Epithelial cell of prostate (primary cell): Measurements from ENCODE around the gene GOLIM4.

Source experiments
- DNase-seq: peaks from one replicate; pipeline ENCODE4 v3.0.0-alpha.2; 2011; ENCODE audit warnings: low read depth, low spot score
- H3K27ac ChIP-seq: fragments of 450-650 bp; 2 replicates; pipeline ENCODE4 v1.5.1; 2017; ENCODE audit warnings: mild to moderate bottlenecking

The GOLIM4 gene

DNA sequence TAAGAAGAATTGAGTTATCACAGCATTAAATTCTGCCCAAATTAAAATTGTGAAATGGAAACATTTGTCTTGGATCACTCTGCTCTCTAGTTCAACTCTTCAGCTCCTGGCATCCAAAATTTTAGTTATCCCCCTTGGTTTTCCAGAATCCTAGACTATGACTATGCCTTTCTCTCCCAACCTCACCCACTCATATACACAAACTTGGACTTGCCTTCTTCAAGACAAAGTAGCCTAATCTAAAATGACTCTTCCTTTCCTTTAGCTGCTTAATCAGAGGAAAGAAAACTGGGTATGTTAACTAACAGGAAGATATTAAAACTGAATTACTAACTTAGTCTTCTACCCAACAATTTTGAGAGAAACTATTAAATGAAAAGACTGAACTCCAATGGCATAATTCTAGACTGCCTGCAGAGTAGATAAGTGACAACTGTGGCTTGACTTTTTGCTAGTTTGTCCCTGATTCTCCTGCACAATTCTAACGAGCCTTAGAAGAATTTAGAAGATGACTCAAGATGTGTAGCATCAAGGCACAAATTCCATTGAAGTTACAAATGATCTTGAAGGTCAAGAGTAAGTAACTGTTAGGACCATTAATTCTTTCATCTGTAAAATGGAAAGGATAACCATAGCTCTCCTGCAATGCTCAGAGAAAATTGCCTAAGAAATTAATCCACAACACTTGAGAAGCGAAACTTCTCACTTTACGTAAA is 5.2 kb upstream of the GOLIM4 start:
- no peak for DNase-seq
- no peak overlapping the region for H3K27ac ChIP-seq

DNA sequence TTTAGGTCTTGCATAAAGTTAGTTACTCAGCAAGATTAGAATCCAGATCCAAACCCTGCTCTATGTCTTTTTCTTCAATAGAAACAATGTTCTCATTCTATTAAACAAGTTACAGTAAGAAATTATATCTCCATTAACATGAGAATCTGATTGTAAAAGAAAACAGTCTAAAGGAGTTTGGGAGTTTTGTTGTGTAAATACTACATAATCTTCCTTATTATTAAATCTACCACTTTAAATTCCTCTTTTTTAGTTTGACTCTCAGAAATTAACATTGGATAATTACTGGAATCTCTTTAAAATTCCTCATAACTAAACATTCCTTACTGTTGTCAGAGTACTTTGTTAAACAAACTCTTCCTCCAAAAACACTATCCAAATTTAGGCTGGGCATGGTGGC is 1.7 kb upstream of the GOLIM4 start:
- DNase-seq = no peak
- H3K27ac ChIP-seq = no peak overlapping the region

DNA sequence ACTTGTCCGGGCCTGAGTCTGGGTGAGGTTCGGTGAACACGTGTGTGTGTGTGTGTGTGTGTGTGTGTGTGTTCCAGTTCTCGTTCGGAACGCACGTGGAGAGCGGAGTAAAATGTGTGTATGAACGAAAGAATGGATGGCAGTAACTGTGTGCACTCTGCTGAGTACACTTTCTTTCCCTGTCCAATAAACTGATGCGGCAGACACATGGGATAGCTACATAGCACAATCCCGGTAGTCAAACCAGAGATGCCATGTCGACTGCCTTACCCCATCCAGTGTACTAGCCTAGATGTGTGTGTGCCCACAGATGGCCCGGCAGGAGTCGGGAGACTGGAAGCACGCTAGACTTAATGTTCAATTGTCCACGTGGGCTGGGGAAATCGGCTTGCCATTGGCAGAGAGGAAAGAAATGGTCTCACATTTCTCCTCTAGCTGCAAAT is 507 bp upstream of the GOLIM4 start:
- no peak for DNase-seq
- H3K27ac ChIP-seq = peak overlapping the region; percentile 80

DNA sequence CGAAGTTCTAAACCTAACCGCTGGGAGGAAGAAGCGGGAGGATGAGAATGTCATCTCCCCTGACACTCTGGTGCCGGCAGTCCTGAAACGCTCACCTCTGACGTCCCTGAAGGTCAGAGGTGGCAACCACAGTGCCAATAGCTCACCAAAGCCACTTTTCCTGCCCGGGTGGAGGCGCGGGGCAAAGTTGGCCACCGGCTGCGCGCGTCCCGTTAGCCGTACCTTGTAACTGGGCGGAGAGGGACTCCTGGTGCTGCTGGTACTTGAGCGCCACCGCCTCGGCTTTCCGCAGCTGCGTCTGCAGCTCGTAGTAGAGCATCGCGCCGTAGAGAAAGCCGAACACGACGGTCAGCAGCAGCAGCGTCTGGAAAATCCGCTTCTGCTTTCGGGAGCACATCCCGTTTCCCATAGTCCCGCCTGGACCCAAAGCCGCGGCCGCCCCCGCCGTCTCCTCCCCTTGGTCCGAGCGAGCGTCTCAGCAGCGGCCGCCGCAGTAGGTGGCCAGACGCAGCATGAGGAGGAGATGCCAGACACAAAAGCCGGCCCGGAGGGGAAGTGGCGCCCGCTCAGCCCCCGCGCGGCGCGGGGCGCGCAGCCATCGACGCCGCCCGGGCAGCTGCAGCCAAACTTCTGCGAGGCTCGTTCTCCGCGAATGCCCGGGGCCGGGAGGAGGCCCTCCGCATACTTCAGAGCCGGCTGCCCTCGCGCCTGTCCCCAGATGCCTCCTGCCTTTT is 680 bp downstream of the GOLIM4 start:
- no peak for DNase-seq
- peak overlapping the region; percentile 80 for H3K27ac ChIP-seq

DNA sequence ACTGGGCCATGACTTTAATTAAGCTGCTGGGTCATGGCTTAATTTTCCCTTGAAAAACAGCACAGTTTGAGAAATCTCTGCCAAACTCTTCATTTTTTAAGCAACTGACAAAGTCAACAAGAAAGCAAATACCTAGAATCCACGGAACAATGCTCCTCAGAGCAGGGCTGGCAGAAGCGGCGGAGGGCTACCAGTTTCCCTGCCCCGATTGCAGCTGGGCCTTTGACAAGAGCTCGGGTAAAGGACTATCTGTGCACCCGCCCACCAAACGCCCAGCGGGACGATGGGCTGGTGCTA is 1.2 kb downstream of the GOLIM4 start:
- no peak for DNase-seq
- peak overlapping the region; percentile 80 for H3K27ac ChIP-seq

DNA sequence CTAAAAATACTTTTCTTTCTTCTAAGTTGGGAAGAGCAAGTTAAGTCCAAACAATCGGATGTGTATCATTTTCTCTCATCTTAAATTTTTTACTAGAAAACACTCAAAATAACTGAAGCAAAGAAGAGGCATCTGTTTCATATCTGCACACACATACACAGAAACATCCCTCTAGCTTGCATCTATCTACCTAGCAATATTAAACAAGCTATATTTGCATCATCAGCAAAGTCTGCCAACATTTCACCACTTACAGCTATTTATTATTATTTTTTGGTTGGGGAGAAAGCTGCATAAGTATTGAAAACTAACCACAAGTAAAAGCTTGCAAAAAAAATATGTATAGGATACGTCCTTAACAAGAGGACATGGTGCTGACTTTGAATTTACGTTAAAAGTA is 1.9 kb downstream of the GOLIM4 start:
- no peak overlapping the region for H3K27ac ChIP-seq
- no peak for DNase-seq

DNA sequence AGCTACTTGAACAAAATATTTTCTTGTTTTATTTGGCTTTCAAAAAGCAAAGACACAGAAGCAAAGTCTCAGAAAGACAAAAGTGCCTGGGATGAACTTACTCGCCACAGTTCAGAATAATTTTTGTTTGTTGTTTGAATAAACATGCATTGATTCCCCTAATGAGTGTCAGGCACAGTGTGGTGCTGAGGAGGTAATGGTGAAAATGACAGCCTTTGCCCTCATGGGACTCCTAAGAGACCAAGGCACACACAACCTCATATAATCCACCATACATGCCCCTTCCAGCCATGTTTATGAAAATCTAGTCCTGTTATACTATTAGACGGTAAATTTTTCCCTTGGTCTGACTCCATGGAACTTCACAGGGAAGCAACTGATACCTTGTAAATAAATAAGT is 2.5 kb downstream of the GOLIM4 start:
- no peak for DNase-seq
- no peak overlapping the region for H3K27ac ChIP-seq

DNA sequence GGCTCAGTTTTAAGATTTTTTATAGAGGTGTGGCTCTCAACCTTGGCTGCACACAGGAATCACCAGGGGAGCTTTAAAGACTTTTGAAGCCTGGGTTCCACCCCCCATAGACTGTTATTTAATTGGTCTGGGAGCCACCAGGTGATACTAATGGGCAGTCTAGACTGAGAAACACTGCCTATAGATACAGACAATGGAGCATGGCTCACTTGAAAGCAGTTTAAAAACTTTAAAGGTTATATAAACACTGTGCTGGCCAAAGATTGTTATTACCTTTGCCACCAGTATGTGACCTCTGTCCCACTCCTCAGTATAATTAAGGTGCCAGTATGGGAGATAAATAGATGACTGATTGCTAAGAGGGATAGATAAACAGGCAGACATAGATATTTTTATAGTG is 3.8 kb downstream of the GOLIM4 start:
- DNase-seq = no peak
- no peak overlapping the region for H3K27ac ChIP-seq

DNA sequence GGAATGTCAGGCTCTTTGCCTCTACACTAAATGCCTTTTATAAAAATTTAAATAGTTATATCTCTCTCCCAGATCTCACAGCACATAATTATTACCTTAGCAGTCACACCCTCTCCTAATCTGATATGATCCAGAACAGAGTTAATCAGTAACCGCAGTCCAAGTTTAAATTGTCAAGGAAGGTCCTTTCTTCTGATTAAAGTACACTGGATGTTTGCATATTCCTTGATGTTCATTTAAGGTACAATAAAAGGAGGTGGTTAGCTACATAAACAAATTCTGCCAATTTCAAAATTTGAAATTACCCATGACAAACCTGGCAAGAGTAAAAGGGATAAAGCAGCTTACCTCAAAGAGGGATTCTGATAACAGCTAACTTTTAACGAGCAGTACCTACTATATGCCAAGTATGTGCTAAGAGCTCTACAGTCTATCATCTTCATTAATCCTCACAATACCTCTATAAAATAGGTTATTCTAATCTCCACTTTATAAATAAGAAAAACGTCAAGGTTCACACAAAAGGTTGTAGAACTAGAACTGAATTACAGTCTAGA is 4.3 kb downstream of the GOLIM4 start:
- no peak overlapping the region for H3K27ac ChIP-seq
- no peak for DNase-seq

DNA sequence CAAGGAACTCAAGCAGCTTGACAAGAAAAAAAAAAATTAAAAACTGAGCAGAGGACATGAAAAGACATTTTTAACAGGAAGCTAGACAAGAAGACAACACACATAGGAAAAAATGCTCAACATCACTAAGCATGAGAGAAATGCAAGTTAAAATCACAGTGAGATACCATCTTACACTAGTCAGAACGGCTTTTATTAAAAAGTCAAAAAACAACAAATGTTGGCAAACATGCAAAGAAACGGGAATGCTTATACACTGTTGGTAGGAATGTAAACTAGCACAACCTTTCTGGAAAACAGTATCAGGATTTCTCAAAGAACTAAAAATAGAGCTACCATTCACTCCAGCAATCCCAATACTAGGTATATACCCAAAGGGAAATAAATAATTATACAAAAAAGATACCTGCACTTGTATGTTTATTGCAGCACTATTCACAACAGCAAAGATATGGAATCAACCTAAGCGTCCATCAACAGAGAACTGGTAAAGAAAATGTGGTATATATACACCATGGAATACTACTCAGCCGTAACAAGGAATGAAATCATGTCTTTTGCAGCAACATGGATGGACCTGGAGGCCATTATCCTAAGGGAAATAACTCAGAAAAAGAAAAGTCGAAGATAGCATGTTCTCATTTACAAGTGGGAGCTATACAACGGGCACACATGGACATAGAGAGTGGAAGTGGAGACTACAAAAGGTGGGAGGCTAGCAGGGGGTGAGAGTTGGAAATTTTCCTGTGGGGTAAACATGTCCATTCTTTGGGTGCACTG is 5.2 kb downstream of the GOLIM4 start:
- no peak overlapping the region for H3K27ac ChIP-seq
- DNase-seq = no peak

DNA sequence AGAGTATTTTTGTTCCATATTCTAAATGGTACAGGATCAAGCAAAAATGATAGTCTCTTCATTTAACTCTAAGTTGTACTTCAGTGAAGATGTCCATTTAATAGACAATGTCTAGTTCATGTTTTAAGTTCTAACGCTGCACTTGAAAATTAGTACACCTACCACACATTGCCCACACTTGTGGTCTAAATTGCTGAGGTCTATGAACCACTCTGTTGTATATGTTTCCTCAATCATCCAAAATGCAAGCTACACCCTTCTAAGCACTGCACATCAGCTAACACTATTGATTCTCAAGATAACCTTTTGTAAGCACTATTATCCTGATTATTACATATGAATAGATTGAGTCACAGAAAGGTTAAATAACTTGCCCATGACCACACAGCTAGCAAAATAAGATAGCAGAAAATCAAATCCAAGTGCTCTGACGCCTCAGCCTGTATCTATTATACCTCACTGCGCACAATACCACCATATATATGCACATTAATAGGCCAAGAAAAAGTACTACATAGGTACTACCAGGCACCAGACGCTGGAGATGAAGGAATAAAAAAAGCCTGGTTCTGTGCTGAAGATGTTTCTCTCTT is 6.4 kb downstream of the GOLIM4 start:
- DNase-seq = no peak
- H3K27ac ChIP-seq = no peak overlapping the region

DNA sequence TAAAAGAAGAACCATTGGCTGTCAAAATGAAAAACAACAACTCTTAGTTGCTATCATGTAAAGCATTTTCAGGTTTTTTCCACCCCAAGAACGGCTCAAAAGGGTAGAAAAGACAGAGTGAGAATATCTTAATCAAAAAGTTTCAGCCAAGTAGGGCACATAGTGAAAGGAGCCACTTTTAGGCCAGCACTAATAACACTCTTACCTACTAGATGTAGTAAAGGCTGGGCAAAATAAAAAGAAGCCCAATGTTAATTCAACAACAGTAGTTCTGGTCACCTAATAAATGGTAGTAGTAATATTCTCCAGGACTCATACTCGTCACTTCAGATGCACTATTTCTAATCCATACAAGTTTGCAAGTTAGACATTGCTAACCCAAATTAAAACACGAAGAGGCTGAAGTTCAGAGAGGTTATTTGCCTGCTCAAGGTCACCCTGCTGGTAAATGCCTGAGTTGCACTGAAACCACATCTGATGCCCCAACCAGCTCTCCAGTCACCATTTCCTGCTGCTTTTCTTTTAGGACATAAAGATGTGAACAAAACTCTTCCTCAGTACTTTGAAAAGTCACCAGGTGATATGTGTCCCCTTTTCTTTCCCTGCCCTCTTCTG is 7.5 kb downstream of the GOLIM4 start:
- no peak for DNase-seq
- no peak overlapping the region for H3K27ac ChIP-seq

DNA sequence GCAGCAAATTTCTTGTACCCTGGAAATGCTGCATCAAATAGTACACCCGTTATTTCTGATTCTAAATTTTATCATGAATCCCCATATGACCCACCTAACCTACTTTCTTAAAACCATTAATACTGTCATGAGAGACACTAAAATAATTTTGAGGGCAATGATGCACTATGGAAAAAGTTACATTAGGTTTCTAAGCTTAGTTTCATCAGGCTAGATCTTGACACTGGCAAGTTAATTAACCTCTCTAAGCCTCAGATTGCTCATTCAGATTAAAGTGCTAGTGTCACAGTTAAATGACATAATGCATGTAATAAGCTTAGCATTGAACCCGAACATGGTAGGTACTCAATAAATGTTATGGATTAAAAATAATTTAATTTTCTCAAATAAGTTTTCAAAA is 8.2 kb downstream of the GOLIM4 start:
- no peak overlapping the region for H3K27ac ChIP-seq
- DNase-seq = no peak

DNA sequence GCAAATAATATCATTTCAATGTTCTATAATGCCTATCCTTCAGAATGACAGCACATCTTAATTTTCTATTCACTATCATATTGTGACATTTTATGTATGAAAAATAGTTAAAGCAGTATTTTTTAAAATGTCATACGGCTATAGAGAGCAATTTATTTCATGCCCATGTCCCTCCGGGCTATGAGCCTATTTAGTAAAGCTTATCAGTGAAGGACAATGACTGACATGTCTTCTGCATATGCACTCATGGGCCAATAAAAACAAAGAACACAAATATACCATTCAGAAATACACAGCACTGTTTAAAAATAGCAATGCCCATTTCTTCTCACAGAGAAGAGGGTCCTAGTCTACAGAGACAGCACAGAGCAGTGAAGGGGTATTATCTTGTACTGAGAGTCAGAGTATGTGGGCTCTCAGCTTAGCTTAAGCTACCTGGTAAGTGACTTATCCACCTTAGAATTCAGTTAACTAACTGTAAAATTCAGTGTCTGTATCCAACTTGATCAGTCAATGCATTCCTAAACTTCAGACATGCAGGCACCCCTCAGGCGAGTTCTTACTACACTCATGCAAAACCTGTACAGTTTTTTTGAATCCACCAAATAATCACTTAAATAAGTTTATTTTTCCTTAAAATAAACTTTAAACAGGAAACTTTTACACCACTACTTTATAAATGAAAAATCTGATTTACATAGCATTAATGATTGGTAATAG is 9.0 kb downstream of the GOLIM4 start:
- H3K27ac ChIP-seq = no peak overlapping the region
- no peak for DNase-seq

DNA sequence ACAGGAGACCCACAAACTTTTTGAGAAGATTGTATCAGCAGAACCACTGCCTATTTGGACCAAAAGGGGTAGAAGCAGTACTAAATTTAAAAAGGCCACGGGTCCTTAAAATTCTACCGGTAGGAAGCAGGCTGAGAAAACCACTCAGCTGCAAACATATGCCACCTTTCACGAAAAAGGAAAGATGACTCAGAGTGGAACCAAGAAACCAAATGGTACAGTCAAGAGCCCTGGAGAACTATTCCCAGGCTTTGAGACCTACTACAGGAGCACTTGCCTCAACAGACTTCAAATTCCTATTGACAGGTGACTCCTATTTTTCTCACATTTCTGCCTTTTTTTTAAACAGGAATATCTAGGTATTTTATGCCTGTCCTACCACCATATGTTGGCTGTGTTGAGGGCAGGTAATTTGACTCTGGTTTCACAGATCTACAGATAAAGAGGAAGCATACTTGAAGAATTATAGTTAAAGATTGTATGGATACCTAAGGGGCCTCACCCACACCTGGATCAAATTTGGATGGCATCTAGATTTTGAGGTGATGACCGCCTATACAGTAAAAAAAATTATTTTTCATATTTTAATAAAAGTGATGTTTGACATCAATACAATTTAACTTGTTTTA is 10.1 kb downstream of the GOLIM4 start:
- no peak for DNase-seq
- no peak overlapping the region for H3K27ac ChIP-seq

DNA sequence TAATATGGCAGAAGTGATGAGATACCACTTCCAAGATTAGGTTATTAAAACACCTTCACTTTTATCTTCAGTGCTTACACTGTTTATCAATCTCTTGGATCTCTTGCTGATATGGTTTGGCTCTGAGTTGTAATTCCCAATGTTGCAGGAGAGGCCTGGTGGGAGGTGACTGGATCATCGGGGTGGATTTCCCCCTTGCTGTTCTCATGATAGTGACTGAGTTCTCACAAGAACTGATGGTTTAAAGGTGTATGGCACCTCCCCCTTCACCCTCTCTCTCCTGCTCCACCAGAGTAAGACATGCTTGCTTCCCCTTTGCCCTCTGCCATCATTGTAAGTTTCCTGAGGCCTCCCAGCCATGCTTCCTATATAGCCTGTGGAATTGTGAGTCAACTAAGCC is 11.8 kb downstream of the GOLIM4 start:
- DNase-seq = no peak

DNA sequence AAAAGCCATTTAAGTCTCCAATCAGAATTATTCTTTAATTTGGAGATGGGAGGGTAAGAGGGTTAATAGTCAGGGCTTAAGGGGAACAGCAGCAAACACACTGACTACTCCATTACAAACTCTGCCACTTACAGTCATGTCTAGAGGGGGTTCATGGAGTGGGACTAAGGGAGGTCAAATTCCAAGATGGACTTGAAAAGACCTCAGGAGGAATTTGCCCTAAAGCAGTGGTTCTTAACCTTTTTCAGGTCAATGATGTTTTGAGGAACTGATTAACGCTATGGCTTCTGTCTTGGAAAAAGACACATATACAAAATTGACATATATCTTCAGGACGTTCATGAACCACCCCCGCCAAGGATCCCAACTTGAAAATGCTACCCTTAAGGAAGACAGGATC is 13.9 kb downstream of the GOLIM4 start:
- DNase-seq = no peak
- no peak overlapping the region for H3K27ac ChIP-seq

More for the DNA sequence above, 11.8 kb downstream of the GOLIM4 start:
- H3K27ac ChIP-seq = no peak overlapping the region

DNA sequence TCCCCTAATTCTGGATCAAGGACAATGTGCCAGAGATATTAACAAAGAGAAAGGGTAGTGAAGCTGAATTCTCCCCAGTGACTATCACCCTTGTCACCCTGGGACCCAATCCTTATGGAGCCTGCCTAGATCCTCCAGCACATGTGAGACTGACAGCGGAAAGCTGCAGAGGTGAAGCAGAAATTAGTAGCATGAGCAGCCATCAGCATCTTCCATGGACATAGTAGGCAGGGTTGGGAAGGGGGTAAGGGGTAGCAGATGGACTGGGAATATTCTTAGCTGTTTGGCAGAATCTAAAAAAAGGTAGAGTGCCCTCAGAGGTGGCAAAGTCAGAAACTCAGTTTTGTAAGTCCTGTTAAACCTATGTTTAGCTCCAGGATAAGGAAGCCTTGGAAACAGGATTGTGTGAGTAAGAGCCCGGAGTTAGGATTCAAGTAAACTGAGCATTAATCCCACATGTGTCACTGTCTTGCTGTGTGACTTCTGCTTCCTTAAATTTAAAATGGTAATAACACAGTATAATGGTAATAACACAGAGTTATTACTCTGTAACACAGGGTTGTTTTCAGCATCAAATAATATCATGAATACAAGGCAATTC is 14.5 kb downstream of the GOLIM4 start:
- no peak overlapping the region for H3K27ac ChIP-seq
- DNase-seq = no peak
